ENCODE data around the gene COPB2.
"Not testable (repeated sequence)": the region's sequence is repeated elsewhere in the genome, so short reads cannot be mapped to it uniquely, and the experiment has no call there.

Gene COPB2

DNA sequence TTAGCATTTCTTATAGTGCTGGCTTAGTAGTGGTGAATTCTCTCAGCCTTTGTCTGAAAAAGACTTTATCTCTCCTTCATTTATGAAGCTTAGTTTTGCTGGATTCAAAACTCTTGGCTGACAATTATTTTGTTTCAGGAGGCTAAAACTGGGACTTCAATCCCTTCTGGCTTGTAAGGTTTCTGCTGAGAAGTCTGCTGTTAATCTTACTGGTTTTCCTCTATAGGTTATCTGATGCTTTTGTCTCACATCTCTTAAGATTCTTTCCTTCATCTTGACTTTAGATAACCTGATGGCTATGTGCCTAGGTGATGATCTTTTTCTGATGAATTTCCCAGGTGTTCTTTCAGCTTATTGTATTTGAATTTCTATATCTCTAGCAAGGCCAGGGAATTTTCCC is 23.4 kb upstream of the COPB2 start:
- Mint-ChIP-seq H3K9me3 (peaks cover 56 to 64% of the 10 kb centered on the region in 2 donors), H3K36me3 (peaks cover 19 to 47% of the 10 kb centered on the region in 2 donors)
- H3K4me3 Mint-ChIP-seq; H3K27ac Mint-ChIP-seq; H3K4me1 Mint-ChIP-seq; ATAC-seq (replicated peaks); H3K27me3 Mint-ChIP-seq; DNase-seq: not testable (repeated sequence)

DNA sequence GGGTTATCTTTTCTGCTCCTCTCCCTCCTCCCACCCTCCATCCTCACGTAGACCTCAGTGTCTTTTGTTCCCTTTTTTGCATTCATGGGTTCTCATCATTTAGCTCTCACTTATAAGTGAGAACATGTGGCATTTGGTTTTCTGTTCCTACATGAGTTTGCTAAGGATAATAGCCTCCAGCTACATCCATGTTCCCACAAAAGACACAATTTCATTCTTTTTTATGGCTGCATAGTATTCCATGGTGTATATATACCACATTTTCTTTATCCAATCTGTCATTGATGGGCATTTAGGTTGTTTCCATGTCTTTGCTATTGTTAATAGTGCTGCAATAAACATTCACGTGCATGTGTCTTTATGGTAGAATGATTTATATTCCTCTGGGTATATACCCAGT is 11.7 kb upstream of the COPB2 start:
- DNase-seq; H3K27me3 Mint-ChIP-seq; ATAC-seq (replicated peaks); H3K4me3 Mint-ChIP-seq; H3K4me1 Mint-ChIP-seq; H3K27ac Mint-ChIP-seq: not testable (repeated sequence)
- Mint-ChIP-seq H3K9me3 (peaks cover 14 to 15% of the 10 kb centered on the region in 2 donors), H3K36me3 (peaks cover 29 to 39% of the 10 kb centered on the region in 2 donors)

DNA sequence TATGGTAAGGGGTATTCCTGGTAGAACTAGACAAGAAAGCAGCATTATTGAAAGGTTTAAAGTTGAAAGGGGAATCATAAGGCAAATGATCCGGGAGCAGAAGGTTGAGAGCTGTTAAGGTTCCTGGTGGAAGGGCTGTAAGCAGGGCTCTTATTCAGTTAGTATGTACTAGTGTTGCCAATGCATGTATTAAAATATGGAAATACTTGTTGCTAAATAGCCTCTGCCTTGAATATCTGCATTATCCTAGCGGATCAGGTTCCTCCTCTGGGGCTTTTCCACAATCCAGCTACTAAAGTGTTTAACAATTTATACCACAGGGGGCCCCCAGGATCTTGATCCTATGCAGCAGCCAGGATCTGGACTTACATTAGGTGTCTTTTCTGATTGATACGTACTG is 7.3 kb upstream of the COPB2 start:
- Mint-ChIP-seq H3K4me3 (no peak overlapping the region), H3K27me3 (no peaks in the 10 kb centered on the region), H3K27ac (no peak overlapping the region), H3K4me1 (peaks cover 0 to 3% of the 10 kb centered on the region in 2 donors), H3K9me3 (no peaks in the 10 kb centered on the region), H3K36me3 (peaks cover 4 to 9% of the 10 kb centered on the region in 2 donors)
- ATAC-seq (replicated peaks) (no peak), DNase-seq (no peak)

DNA sequence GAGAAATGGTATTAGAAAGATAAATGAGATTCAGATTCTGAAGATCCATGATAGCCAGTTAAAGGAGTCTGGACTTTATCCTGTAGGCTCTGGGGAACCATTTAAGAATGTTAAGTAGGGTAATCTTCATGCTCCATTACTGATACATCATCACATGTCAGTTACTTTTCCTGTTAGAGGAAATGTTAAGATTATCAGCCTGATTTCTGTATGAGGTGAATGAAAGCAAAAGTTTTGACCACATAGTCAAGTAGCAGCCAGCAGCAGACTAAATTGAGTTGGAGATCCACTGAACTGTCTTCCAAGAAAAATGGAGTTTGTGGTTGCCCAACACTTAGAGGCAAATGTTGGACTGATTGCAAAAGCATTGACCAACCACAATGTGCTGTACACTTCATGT is 4.7 kb upstream of the COPB2 start:
- DNase-seq: no peak
- H3K4me3 Mint-ChIP-seq: no peak overlapping the region

DNA sequence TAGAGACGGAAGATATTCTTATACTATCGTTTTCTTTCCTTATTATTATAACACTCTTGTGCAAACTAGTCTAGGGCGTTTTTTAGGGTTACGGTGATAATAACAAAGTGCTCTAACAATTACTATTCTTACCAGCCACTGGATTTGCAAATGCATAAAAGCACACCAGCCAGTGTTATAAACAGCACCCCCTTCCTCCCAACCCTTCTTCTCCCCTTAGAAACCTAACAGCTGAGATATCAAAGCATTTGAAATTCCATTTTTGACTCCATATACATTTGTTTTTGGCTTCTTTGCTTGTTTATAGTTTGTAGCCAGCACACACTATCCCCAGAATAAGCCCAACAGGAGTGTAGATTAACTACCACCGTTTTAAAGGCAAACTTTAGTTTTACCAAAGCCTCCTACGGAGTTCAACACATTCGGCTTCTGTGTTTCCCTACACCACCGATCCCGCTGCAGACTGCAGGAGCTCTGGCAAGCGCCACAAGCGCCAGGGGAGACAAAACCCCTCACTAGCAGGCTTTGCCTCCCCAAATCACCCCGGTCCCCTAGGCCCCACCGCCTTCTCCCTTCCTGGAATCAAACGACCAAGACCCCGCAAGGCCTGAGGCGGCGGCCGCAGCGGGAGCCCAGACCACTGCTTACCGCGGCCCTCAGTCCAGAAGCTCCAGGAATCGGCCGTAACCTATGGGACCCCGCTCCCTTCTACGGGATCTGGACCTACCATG is 461 bp downstream of the COPB2 start:
- H3K36me3 Mint-ChIP-seq: peaks cover 4 to 6% of the 10 kb centered on the region in 2 donors
- DNase-seq: no peak
- ATAC-seq (replicated peaks): peak; percentile 27 to 29
- peak overlapping the region; percentile 92 for H3K27ac Mint-ChIP-seq
- H3K27me3 Mint-ChIP-seq: no peaks in the 10 kb centered on the region
- H3K9me3 Mint-ChIP-seq: no peaks in the 10 kb centered on the region
- peaks cover 7 to 25% of the 10 kb centered on the region in 2 donors for H3K4me1 Mint-ChIP-seq
- peak overlapping the region; percentile 86 to 89 for H3K4me3 Mint-ChIP-seq

More for the DNA sequence above, 4.7 kb upstream of the COPB2 start:
- Mint-ChIP-seq H3K27me3 (no peaks in the 10 kb centered on the region), H3K36me3 (peaks cover under 1% of the 10 kb centered on the region in 2 donors), H3K4me1 (peaks cover under 1 to 3% of the 10 kb centered on the region in 2 donors), H3K9me3 (no peaks in the 10 kb centered on the region), H3K27ac (no peak overlapping the region)
- no peak for ATAC-seq (replicated peaks)

DNA sequence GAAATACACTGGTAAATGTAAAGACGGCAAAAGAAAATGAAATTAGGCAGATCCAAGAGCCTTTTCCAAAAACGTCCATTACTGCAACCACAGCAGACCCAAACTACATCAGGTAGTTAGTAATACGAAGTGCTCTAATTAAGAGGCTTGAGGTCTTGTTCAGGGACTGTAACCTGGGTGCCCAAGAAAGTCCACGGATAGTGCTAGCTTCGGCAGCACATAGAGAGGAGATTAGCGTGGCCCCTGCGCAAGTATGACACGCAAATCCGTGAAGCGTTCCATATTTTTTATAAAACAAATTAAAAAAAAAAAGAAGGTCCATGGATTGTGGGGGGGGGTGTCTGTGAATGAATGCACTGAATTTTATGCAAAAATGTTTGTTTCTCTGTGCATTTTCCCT is 1.4 kb downstream of the COPB2 start:
- Mint-ChIP-seq H3K36me3 (peaks cover 4 to 6% of the 10 kb centered on the region in 2 donors), H3K4me3 (peak overlapping the region; percentile 48 to 50), H3K9me3 (no peaks in the 10 kb centered on the region), H3K27me3 (no peaks in the 10 kb centered on the region), H3K4me1 (peaks cover 5 to 25% of the 10 kb centered on the region in 2 donors), H3K27ac (no peak overlapping the region)
- ATAC-seq (replicated peaks): no peak
- DNase-seq: no peak

DNA sequence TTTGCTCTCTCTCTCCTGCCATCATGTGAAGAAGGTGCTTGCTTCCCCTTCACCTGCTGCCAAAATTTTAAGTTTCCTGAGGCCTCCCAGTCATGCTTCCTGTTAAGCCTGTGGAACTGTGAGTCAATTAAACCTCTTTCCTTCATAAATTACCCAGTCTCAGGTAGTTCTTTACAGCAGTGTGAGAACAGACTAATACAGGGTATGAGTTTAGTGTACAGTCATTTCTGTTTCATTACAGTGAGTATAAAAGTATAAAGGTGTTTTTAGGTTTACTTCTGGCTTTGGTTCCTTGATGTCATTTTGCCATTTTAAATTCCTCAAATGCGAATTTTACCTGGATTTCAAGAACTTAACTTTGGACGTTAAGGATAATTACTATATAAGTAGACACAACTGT is 7.2 kb downstream of the COPB2 start:
- H3K36me3 Mint-ChIP-seq: peaks cover 20 to 31% of the 10 kb centered on the region in 2 donors
- H3K4me1 Mint-ChIP-seq: peaks cover 12 to 23% of the 10 kb centered on the region in 2 donors
- not testable (repeated sequence) for H3K4me3 Mint-ChIP-seq; ATAC-seq (replicated peaks); H3K9me3 Mint-ChIP-seq; H3K27me3 Mint-ChIP-seq; DNase-seq; H3K27ac Mint-ChIP-seq

DNA sequence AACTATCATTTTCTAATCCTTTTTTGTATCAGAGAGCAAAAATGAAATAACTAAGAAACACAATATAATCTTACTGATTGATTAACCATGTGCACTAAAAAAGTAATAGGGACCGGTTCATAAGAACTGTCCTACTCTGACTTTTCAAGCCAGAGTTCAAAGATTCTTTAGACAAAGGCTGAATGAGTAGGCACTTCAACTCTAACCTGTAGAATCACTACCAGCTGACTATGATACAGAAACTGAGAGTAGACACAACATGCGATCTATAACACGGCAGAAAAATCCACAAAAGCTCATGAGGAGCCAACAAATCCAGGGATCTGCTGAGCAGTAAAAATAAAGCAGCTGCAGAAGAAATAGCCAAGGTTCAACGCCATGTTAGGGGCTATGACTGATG is 8.9 kb downstream of the COPB2 start:
- no peaks in the 10 kb centered on the region for H3K27me3 Mint-ChIP-seq
- H3K36me3 Mint-ChIP-seq: peaks cover 20 to 31% of the 10 kb centered on the region in 2 donors
- H3K4me1 Mint-ChIP-seq: peaks cover 7 to 10% of the 10 kb centered on the region in 2 donors
- no peak overlapping the region for H3K27ac Mint-ChIP-seq
- DNase-seq (no peak), ATAC-seq (replicated peaks) (no peak)
- no peak overlapping the region for H3K4me3 Mint-ChIP-seq
- H3K9me3 Mint-ChIP-seq: no peaks in the 10 kb centered on the region

DNA sequence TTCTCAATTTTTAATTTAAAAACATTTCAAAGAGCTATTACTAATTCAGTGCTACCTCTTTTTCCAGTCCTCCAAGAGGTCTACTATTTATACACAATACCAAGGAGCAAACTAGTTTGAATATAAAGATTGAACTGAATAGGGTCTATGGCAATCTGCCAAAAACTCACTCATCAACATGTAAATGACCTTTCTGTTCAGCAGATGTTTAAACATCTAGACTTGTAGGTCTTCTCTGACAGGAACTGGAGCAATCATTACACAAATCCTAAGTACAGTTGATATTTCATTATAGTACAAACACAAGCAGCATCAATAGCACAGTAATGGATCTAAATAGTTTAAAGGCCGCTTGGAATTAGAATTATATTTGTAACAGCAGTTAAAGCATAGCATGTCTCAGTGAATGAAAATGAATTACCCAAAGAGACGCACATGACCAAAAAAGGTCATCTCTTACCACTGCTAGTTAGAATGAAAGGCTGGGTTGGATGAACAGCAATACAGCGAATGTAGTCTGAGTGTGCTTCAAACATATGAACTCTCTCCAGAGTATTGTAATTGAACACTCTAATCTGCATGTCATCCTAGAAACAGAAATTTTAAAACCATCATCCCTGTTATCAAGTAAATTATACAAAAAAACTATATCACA is 10.7 kb downstream of the COPB2 start:
- Mint-ChIP-seq H3K27ac (no peak overlapping the region), H3K4me1 (peaks cover 7 to 10% of the 10 kb centered on the region in 2 donors), H3K9me3 (no peaks in the 10 kb centered on the region), H3K27me3 (no peaks in the 10 kb centered on the region), H3K36me3 (peaks cover 24 to 40% of the 10 kb centered on the region in 2 donors), H3K4me3 (no peak overlapping the region)
- DNase-seq: no peak
- no peak for ATAC-seq (replicated peaks)

DNA sequence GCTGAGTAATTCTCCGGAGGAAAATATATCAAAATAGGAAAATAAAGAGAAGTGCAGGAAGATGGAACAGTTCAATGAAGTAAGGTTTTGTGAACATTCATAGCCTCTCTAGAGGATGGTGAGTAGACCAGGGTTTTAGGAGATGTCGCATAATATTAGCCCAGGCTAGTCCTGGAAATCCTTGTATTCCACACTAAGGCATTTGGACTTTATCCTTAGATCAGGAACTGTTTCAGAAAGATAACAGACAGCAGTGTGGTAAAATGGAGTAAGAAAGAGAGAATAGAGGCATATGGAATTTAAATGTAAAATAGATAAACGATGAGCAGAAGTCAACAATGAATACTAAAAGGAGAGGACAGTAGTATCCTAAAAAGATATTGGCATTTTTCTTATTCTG is 12.1 kb downstream of the COPB2 start:
- Mint-ChIP-seq H3K9me3 (no peaks in the 10 kb centered on the region), H3K27ac (no peak overlapping the region), H3K4me1 (peaks cover 7 to 10% of the 10 kb centered on the region in 2 donors), H3K27me3 (no peaks in the 10 kb centered on the region), H3K36me3 (peaks cover 24 to 46% of the 10 kb centered on the region in 2 donors), H3K4me3 (no peak overlapping the region)
- ATAC-seq (replicated peaks) (no peak), DNase-seq (no peak)

DNA sequence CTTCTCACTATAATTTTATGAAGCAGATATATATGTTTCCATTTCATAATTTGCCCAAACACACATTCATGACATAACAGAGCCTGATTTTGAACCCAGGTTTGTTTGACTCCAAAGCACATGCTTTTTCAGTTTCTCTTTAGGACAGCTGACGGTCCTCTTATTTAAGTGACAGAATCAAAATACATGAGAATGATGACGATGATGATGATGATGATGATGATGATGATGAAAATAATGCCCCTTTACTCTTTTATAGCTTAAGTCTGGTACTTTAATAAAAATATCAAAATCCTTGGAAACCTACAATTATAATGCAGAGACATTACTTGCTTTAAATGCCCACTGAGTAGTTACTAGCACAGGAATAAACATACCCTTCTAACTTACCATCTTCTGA is 15.3 kb downstream of the COPB2 start:
- ATAC-seq (replicated peaks) (no peak), DNase-seq (no peak)
- no peak overlapping the region for H3K4me3 Mint-ChIP-seq
- peaks cover 18 to 45% of the 10 kb centered on the region in 2 donors for H3K36me3 Mint-ChIP-seq
- no peaks in the 10 kb centered on the region for H3K4me1 Mint-ChIP-seq
- no peaks in the 10 kb centered on the region for H3K27me3 Mint-ChIP-seq
- H3K27ac Mint-ChIP-seq: no peak overlapping the region
- no peaks in the 10 kb centered on the region for H3K9me3 Mint-ChIP-seq

DNA sequence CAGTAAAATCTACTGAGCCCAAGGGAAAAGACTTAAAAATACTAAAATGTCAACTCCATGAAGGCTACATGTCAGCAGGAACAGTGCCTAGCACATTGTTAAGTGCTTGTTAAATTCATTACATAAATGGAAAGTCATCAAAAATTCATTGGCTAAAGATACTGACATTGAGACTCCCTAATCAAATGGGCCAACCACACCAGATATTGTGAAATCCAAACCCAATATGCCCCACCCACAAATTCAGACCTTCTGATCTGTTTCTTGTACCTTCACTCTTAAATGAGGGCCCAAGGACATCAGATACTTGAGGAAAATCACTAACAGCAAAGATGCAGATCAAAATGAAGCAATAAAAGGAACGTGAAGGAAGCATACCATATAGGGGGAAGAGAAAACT is 24.9 kb downstream of the COPB2 start:
- Mint-ChIP-seq H3K27ac (no peak overlapping the region), H3K27me3 (no peaks in the 10 kb centered on the region), H3K9me3 (no peaks in the 10 kb centered on the region), H3K4me1 (peaks cover 6 to 9% of the 10 kb centered on the region in 2 donors), H3K36me3 (peaks cover 27 to 49% of the 10 kb centered on the region in 2 donors), H3K4me3 (no peak overlapping the region)
- ATAC-seq (replicated peaks): no peak
- DNase-seq: no peak

DNA sequence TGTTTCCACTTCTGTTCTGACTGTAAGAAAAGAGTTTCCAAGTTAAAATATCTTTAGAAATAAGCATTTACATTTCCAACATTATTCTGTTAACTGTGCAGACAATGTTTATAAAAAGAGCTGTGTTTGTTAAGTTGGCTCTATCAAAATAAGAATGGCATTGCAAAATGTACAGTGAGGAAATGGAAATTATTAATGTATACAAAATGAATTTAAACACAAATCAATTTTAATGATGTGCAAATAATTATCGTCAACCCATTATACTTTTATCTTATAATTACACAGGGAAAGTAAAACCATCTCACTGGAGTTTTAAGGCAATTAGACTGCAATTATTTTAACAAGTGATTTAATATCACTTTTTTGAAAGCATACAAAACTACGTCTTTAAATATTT is 28.2 kb downstream of the COPB2 start:
- no peaks in the 10 kb centered on the region for H3K9me3 Mint-ChIP-seq
- no peak for ATAC-seq (replicated peaks)
- H3K36me3 Mint-ChIP-seq: peaks cover 31 to 57% of the 10 kb centered on the region in 2 donors
- no peak overlapping the region for H3K4me3 Mint-ChIP-seq
- no peak for DNase-seq
- H3K27ac Mint-ChIP-seq: peak overlapping the region; percentile 47
- peaks cover 15 to 20% of the 10 kb centered on the region in 2 donors for H3K4me1 Mint-ChIP-seq
- H3K27me3 Mint-ChIP-seq: no peaks in the 10 kb centered on the region

DNA sequence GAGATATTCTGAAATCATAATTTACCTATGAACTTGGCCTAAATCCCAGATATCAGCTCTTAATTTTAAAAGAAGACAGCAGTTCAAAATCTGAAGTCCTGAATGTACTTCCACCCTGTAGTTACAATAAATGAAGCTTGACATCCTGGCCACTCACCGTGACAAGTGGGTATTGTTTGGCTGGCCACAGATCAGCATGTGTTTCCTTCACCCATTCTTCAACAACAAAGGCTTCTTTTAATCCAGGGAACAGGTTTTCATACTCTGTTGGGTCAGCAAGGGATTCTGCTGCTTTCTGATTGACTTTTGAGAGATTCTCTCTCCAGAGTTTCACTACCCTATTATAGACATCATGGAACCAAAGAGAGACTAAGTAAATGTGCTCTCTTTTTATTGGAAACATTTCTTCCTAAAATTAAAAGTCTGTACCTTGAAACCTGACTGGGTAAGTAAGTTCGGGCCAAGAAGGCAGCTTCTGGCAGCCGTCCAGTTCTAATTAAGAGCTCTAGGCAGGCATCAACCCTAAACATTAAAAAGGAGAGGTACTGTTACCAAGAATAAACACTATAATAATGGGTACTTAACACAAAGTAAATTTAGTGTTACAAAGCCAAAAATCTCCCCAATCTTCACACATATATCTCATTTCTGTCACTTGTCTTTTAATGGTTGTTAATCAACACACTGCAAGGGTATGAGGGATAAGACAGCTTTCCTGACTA is 30.4 kb downstream of the COPB2 start:
- Mint-ChIP-seq H3K4me3 (no peak overlapping the region), H3K27ac (peak overlapping the region; percentile 94), H3K4me1 (peaks cover 15 to 27% of the 10 kb centered on the region in 2 donors), H3K27me3 (no peaks in the 10 kb centered on the region), H3K9me3 (no peaks in the 10 kb centered on the region), H3K36me3 (peaks cover 32 to 62% of the 10 kb centered on the region in 2 donors)
- no peak for DNase-seq
- ATAC-seq (replicated peaks): peak; percentile 23 to 34

Measured in stimulated activated naive B cell treated with anti-CD40 and anti-IgM and Interleukin-4, amounts not matched to agents 10 μg/mL and 1 μg/mL and 100 μg/mL, for 72 hours (primary cell).